SK-N-SH treated with all-trans-retinoic acid at 6 μM for 48 hours (cell line): ENCODE data around the gene ITPRIPL1.
A peak's percentile ranks its signal among the peaks of the same experiment; 100 is the strongest.

Experiments
- ATAC-seq: fragments of 200-7000 bp; cut with Tn5 transposase; 3 replicates; pipeline ENCODE4 v1.9.1; 2020; ENCODE audit warnings: mild to moderate bottlenecking, moderate library complexity
- ISL1 ChIP-seq: fragments of 250-450 bp; sonication (Bioruptor Pico); IDR thresholded peaks from 2 replicates; pipeline ENCODE4 v2.1.2; 2022; ENCODE audit warnings: mild to moderate bottlenecking, moderate library complexity
- POU6F1 ChIP-seq: fragments of 250-450 bp; sonication (Bioruptor Pico); IDR thresholded peaks from 2 replicates; pipeline ENCODE4 v1.8.0; 2021; ENCODE audit warnings: low read depth, mild to moderate bottlenecking, moderate library complexity, borderline replicate concordance

ITPRIPL1 gene

GRCh38 chr2:96374211-96374951, 49.3 kb downstream of the ITPRIPL1 start:
- ATAC-seq: peak; percentile 40; the same call in 2 of the 3 replicates
- TF ChIP-seq POU6F1 (CRISPR knock-in tag): no peak
- TF ChIP-seq ISL1 (CRISPR knock-in tag): peak; percentile 49
- TF ChIP-seq, all 23 proteins: peak for 1
